HEK293 (cell line): ENCODE data around the gene DGKD.

Experiments used
- REST ChIP-seq: fragments of 450-650 bp; formaldehyde crosslinking; IDR thresholded peaks from 2 replicates; pipeline ENCODE4 v1.5.1; 2016; ENCODE audit warnings: missing biosample characterization, missing genetic modification characterization
- ZNF121 ChIP-seq: fragments of 450-650 bp; formaldehyde crosslinking; IDR thresholded peaks from 2 replicates; pipeline ENCODE4 v1.5.1; 2016; ENCODE audit warnings: missing biosample characterization, missing genetic modification characterization
- ZNF274 ChIP-seq, 2 experiments: fragments of 200-500 bp in 1 of 2; fragments of 450-650 bp in 1 of 2; sonication (Bioruptor generic) in 1 of 2; formaldehyde crosslinking in 1 of 2; IDR thresholded peaks; 2 replicates each; pipeline versions ENCODE4 v1.5.1 to v1.6.1; 2014 to 2016; ENCODE audit warnings: borderline replicate concordance in 1 of 2, inconsistent platforms in 1 of 2, low read length in 1 of 2, missing biosample characterization in 1 of 2, missing genetic modification characterization in 1 of 2
- ZNF555 ChIP-seq: fragments of 450-650 bp; formaldehyde crosslinking; conservative IDR thresholded peaks from 2 replicates; pipeline ENCODE4 v1.5.1; 2017; ENCODE audit warnings: missing biosample characterization, mild to moderate bottlenecking, missing genetic modification characterization, inconsistent platforms
- ZNF747 ChIP-seq: fragments of 450-650 bp; formaldehyde crosslinking; IDR thresholded peaks from 2 replicates; pipeline ENCODE4 v1.5.1; 2016; ENCODE audit warnings: missing biosample characterization, missing genetic modification characterization
- TF ChIP-seq, protein P1 (sequence below): fragments of 450-650 bp; formaldehyde crosslinking; IDR thresholded peaks from 2 replicates; pipeline ENCODE4 v1.5.1; 2016; ENCODE audit warnings: missing biosample characterization, missing genetic modification characterization

- TF ChIP-seq, protein P1, sequence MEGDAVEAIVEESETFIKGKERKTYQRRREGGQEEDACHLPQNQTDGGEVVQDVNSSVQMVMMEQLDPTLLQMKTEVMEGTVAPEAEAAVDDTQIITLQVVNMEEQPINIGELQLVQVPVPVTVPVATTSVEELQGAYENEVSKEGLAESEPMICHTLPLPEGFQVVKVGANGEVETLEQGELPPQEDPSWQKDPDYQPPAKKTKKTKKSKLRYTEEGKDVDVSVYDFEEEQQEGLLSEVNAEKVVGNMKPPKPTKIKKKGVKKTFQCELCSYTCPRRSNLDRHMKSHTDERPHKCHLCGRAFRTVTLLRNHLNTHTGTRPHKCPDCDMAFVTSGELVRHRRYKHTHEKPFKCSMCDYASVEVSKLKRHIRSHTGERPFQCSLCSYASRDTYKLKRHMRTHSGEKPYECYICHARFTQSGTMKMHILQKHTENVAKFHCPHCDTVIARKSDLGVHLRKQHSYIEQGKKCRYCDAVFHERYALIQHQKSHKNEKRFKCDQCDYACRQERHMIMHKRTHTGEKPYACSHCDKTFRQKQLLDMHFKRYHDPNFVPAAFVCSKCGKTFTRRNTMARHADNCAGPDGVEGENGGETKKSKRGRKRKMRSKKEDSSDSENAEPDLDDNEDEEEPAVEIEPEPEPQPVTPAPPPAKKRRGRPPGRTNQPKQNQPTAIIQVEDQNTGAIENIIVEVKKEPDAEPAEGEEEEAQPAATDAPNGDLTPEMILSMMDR (tag by site-specific recombination): no peak
- no peak for TF ChIP-seq ZNF747 (tag by site-specific recombination)
- TF ChIP-seq REST (tag by site-specific recombination): no peak
- no peak for TF ChIP-seq ZNF555 (tag by site-specific recombination)
- TF ChIP-seq ZNF121 (tag by site-specific recombination): no peak
- TF ChIP-seq ZNF274 (IDR thresholded peaks at IDR 0.05; ENCODE audit: low read length): no peak
- no peak for TF ChIP-seq ZNF274 (tag by site-specific recombination; IDR thresholded peaks at IDR 0.05; ENCODE audit: borderline replicate concordance)
Observed at GRCh38 chr2:233404222-233404621, 49.9 kb downstream of the DGKD start.
